Choroid plexus epithelial cell (primary cell): Measurements from ENCODE around the gene EPB41L5.
A peak's percentile ranks its signal among the peaks of the same experiment; 100 is the strongest.

Source experiments
- DNase-seq: peaks from one replicate; pipeline ENCODE4 v3.0.0-alpha.2; 2010; ENCODE audit warnings: low read depth
- H3K4me3 ChIP-seq: 2 replicates; pipeline ENCODE4 v1.5.1; 2011; ENCODE audit warnings: low read depth, mild to moderate bottlenecking, control low read depth, low read length, moderate library complexity
- TF ChIP-seq, protein P1 (sequence below): conservative IDR thresholded peaks from 2 replicates; pipeline ENCODE4 v1.5.1; 2011; ENCODE audit warnings: low read depth, mild to moderate bottlenecking, control low read depth, inconsistent platforms, low read length, moderate library complexity

Gene EPB41L5

DNA sequence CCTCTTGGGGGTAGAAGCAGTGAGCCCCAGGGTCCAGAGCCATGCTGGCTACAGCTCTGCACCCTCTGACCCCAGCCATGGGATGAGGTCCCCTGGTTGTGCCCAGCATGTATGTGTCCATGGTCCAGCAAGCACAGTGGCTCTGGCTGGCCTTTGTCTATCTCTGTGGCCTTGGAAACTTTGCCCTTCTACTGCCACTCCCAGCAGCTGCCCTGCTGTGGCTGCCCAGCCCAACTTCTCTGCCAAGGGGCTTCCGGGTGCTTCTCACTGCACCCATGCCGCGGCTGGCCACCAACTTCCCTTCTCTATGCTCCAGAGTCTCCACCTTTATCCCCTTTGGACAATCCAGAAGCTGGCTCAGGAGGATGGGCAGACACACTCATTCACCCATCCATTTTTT, 191.5 kb downstream of the EPB41L5 start:
- TF ChIP-seq, protein P1, sequence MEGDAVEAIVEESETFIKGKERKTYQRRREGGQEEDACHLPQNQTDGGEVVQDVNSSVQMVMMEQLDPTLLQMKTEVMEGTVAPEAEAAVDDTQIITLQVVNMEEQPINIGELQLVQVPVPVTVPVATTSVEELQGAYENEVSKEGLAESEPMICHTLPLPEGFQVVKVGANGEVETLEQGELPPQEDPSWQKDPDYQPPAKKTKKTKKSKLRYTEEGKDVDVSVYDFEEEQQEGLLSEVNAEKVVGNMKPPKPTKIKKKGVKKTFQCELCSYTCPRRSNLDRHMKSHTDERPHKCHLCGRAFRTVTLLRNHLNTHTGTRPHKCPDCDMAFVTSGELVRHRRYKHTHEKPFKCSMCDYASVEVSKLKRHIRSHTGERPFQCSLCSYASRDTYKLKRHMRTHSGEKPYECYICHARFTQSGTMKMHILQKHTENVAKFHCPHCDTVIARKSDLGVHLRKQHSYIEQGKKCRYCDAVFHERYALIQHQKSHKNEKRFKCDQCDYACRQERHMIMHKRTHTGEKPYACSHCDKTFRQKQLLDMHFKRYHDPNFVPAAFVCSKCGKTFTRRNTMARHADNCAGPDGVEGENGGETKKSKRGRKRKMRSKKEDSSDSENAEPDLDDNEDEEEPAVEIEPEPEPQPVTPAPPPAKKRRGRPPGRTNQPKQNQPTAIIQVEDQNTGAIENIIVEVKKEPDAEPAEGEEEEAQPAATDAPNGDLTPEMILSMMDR: no peak
- DNase-seq: no peak
- no peak overlapping the region for H3K4me3 ChIP-seq

DNA sequence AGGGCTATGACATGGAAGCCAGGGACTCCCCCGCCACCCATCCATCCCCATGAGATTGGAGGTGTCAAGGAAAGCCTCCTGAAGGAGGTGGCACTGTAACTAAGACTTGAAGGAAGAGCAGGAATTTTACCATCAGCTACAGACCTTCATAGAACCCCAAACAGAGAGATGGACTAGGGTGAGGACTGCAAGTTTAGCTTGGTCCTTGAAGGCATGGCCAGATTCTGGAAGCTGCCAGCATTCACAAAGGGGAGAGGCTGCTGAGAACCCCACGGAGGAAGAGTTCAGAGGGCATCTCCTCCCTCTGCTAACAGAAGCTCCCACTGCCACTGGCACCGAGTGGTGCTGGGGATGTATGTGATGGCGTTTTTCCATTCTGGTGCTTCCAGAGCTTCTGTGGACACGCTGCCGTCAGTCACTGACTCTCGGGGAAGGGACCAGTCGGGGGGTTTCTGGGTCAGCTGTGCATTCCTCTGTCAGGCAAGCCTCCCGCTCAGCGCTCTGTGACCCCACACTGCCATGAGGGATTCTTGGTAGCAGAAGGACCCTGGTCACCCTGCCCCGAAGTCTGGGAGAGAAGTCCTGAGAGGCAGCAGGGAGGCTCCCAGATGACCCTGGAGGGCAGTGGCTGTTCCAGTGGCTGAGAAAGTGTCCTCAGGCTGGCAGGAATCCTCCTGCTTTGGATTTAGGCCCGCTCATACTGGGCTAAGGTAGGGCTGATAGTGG, 192.2 kb downstream of the EPB41L5 start:
- TF ChIP-seq, protein P1: no peak
- DNase-seq: no peak
- no peak overlapping the region for H3K4me3 ChIP-seq

DNA sequence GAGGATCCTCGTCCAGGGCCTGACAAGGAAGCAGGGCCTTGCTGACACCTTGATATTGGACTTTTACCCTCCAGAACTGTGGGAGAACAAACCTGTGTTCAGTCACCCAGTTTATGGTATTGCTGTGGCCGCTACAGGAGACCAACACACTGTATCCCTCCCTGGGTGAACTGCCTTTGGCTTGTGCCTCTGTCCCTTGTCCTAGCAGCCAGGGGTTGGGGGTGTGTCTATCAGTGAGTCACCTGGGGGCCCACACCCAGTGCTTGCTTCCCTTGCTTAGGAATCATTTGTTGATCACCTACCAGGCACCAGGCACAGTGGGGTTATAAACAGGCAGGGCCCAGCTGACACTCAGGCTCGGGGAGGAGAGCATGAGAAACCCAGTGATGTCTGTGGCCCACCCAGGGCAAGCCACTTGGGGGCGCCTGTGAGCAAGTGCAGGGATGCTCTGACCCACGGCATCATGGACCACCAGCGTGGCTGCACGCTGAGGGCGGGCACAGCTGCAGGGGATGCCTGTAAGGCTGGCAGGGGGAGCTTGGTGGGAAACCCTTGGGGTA, 193.2 kb downstream of the EPB41L5 start:
- DNase-seq: no peak
- TF ChIP-seq, protein P1: peak; percentile 49
- no peak overlapping the region for H3K4me3 ChIP-seq

DNA sequence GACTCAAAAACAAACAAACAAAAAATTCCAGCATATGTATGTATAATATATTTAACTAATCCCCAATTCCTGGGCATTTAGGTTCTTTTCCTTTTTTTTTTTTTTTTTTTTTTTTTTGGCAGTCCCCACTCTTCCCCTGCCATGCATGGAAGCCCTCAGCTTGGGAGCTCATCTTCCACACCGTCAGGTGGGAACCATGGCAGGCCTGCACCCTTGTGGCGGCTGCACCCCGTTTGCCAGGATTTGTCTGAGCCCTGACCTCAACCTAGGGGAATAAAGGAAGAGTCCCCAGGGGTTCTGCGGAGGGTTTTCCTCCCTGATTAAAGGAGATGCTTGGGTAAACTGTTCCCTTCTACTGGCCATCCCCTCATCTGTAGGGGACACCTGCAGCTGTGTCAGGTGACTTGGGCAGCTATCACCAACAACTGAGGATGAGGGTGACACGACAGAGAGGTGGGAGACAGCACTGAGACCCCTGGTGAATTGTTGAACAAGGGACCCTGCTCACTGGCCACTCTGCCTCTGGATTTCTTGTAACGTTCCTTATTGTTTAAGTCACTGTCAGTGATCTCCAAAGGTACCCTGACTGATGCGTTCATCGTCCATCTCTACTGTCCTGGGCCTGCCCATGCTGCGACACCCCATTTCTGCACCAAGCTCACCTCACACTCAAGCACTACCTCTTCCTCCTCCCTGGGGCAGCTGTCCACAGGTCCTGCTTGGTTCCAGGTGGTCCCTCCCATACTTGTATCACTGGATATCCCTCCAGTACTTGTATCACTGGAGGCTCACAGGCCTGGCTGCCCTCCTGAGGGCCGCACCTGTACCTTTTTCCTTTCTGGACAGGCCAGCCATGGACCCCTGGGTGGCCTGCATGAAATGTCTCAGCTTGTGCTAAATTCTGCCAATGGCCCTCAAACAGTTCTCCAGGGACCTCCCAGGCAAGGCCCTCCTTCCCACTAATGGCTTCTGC, 195.8 kb downstream of the EPB41L5 start:
- TF ChIP-seq, protein P1: no peak
- DNase-seq: no peak

DNA sequence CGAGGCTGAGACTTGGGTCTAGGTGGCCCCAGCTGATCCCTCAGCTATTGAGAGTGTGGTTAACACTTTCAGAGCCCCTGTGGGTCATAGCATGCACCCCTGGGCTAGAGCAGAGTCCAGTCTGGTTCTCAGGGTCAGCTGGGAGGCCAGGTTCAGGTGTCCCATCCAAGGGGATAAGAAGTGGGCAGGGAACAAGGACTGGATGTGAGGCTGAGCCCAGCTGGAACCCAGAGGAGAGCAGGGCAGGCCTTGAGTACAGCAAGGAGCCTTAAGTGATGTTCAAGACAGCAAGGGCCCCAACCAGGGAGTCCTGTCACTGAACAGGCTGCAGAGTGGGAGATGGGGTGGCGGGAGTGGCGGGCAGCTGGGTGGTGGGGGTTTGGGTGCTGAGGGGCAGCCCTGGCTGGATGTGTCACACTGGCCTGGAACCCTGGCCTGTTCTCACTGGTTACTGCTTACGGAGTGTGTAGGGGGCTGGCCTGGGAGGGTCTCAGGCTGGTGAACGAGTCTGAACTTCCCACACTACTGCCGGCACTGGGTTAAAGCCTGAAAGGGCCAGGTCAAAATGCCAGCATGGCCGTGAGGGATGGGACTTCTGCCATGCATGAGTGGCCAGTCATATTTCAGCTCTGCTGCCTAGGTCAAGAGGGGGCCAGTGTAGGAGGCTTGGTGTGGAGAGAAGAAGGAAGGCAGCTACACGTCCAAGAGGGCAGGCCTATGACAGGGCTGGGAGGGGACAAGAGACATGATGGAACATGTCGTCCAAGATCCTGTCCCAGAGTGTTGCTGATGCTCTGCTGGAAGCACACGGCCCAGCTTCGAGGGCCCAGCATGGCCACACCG, 196.8 kb downstream of the EPB41L5 start:
- TF ChIP-seq, protein P1: no peak
- DNase-seq: no peak
- H3K4me3 ChIP-seq: no peak overlapping the region

More for the DNA sequence above, 195.8 kb downstream of the EPB41L5 start:
- no peak overlapping the region for H3K4me3 ChIP-seq

DNA sequence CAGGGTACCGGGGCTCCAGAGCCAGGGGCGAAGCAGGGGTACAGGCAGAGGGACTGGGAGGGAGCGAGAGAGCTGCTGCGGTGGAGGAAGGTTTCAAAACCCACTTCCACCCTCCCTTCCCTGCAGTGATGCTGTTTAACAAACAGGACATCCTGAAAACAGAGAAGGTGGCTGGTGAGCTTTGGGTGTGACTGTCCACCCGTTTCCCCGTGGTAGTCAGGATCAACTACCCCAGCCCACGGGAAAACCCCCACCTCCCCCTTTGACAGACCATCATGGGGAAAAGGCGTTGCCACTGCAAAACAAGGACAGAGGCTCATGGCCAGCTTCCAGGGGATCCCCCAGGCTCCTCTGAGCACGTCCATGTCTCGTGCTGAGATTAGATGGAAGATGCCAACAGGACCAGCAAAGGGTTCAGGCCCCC, 197.4 kb downstream of the EPB41L5 start:
- DNase-seq: no peak
- TF ChIP-seq, protein P1: no peak

More for the DNA sequence above, 197.4 kb downstream of the EPB41L5 start:
- no peak overlapping the region for H3K4me3 ChIP-seq
